Epithelial cell of prostate (primary cell): ENCODE measurements around the gene CST11.

Experiments used
- DNase-seq: peaks from one replicate; pipeline ENCODE4 v3.0.0-alpha.2; 2011; ENCODE audit warnings: low read depth, low spot score
- H3K27ac ChIP-seq: fragments of 450-650 bp; 2 replicates; pipeline ENCODE4 v1.5.1; 2017; ENCODE audit warnings: mild to moderate bottlenecking

Gene CST11

GRCh38 chr20:23425129-23425528, 27.5 kb downstream of the CST11 start:
- DNase-seq: no peak
- H3K27ac ChIP-seq: peak overlapping the region; percentile 59

DNA sequence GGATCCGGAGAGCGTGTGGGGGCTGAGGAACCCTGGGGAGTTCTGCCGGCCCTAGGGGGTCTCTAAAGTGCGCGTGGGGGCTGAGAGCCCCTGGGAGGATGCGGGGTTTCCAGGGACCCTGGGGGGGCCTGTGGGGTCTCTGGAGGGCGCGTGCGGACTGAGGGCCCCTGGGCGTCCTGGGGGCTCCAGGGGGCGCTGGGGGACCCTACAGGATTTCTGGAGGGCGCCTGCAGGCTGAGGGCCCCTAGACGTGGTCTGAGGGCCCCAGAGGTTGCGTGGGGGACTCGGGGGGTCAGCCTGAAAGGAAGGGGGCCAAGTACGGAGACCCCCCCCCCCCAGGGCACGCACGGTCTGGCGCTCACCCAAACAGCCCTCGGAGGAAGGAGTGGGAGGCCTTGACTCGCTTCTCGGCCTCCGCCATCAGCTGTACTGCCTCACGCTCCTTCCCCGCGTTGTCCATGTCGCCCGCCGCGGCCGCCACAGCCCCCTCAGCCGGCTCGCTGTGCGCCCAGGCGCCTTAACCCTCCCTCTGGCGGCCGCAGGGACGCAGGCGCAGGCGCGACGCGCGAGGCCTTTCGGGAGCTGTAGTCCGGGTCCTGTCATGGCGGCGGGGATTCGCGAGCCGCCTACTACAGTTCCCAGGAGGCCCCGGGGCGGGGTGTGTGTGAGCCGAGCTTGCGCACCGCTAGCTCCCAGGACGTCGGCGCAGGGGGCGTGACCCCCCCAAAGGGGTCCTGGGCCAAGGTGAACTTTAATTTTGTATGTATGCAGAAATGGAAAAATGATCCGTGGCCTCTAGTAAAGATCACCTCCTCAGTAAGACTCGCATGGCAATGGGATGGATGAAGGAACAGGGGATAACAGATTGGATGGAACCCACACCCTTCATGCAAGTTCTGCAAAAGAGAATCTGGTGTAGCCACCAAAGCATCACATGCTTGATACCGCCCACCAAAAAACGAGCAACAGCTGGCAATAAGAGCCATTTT, 31.4 kb downstream of the CST11 start, which contains the start of gene NAPB:
Gene NAPB (minus strand): TSS at position 546 of the 989 bp plus-strand sequence. CDS start 86 bp downstream, at position 460.
- H3K27ac ChIP-seq: peak within 1 kb of the TSS; percentile 83
- DNase-seq: peak; percentile 68

DNA sequence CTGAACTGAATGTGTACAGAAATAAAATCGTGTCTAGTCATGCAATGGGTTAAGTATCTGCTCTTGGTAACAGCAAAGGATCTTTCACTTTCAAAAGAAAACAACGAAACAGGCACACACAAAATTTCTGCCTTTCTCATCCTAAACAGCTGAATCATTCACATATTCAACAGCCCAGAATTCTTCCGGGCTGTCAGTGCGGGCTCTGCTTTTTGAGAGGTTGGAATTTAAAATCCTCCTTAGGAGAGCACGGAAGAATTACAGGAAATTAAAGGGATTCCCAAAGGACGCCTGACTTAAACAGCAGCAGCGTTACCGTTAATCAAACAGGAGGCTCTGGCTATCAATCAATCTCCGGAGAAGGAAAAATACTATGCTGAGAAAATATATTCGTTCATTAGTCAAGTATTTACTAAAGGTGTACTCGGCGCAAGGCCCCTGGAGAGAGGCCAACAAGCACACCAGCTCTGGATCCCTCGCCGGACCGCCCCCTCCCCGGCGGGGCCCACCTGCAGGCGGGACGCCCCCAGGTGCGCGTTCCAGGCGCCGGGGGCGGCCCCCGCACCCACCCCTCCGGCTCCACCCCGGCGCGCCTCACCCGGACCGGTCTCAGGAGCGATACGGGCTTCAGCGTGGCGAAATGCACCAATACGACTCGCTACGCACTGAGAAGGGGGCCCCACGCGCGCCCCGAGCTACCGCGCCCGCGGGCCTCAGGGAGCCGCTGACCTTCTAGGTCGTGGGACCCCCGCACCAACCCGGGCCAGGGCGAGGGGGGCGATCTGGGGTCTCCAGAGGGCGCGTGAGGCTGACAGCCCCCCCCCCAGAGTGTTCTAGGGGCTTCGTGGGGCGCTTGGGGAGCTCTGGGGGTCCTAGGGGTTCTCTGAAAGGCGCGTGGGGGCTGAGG, 32.4 kb downstream of the CST11 start:
- H3K27ac ChIP-seq: peak overlapping the region; percentile 83
- no peak for DNase-seq

DNA sequence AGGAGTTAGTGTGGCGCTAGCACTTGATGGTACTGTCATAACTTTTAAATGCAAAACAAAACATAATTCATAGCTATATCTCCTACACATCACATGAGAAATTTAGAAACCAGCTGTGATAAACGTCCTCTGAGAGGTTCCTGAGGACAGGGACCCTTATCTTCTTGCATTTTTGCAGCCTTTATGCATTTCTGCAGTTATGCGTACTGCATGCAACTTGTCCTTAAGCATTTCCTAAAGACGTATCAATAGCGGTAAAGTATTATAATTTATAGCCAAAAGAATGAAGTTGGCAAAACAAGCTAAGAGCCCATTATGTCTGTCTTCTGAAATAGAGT, 33.0 kb downstream of the CST11 start:
- no peak for DNase-seq
- peak overlapping the region; percentile 83 for H3K27ac ChIP-seq

DNA sequence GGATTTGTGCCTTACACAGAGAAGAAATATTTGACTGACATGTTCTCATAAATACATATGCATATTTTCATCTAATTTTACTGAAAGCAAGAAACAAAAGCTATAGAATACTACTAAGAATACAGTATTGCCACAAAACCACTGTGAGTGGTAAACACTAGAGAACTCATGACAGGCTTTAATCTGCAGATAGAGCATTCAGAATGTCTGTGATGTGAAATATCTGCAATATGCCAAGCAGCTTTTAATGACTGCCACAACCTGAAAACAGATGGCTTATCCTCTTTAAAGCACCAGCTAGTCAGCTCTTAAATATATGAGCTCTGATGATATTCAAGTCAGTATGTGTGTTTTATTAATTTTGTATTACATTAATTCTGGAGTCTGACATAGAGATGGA, 34.8 kb downstream of the CST11 start:
- H3K27ac ChIP-seq: no peak overlapping the region
- no peak for DNase-seq

GRCh38 chr20:23415959-23416583, 36.6 kb downstream of the CST11 start:
- DNase-seq: no peak

DNA sequence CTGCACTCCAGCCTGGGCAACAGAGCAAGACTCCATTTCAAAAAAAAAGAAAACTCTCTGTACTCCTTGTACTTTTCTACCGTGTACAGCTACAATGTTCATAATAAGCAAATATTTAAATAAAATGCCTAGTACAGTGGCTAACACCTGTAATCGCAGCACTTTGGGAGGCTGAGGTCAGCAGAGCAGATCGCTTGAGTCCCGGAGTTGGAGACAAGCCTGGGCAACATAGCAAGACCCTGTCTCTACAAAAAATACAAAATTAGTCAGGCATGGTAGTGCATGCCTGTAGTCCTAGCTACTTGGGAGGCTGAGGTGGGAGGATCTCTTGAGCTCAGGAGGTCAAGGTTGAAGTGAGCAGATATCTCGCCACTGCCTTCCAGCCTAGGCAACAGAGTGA, 37.1 kb downstream of the CST11 start:
- no peak overlapping the region for H3K27ac ChIP-seq
- DNase-seq: no peak

More at GRCh38 chr20:23415959-23416583, 36.6 kb downstream of the CST11 start:
- H3K27ac ChIP-seq: no peak overlapping the region

DNA sequence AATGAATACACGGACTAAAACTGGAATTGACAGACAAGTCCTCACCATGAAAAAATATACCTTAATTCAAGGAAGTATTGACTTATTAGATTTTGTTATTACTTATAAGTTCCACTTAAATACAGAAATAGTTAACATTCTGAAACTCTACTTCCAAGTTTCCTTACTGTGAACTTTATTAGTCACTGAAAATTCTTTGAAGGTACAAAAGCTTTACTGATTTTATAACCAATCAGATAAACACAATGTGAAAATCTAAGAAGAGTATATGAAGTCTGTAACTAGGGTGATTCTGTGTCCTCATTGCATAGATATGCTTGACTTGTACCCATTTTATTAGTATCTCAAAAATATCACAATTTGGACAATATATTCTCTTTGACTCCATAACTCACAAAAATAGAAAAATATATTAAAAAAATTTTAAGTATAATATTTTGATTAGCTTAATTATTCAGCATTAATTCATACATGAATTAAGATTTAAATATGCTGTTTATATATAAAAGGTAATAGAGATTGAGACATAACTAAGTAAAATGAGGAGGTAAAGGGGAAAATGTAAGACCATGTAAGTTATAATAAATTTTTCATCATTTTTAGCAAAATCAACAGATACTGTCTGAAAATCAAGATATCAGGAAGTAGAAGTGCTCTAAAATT, 38.0 kb downstream of the CST11 start:
- no peak for DNase-seq
- no peak overlapping the region for H3K27ac ChIP-seq

DNA sequence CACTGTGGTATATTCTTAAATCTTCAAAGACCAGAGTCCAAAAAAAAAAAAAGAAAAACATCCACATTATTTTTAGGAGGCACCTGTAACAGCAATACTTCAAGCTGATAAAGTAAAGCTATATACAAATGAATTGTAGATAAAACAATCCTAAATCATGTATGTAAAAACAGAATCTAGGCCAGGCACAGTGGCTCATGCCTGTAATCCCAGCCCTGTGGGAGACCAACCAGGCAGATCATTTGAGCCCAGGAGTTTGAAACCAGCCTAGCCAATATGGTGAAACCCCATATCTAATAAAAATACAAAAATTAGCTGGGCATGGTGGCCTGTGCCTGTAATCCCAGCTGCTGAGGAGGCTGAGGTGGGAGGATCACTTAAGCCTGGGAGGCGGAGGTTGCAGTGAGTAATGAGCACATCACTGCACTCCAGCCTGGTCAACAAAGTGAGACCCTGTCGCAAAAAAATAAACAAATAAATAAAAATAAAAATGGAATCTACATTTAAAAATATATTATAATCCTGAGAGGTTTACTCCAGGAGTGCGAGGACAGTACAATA, 38.7 kb downstream of the CST11 start:
- DNase-seq: no peak
- no peak overlapping the region for H3K27ac ChIP-seq

DNA sequence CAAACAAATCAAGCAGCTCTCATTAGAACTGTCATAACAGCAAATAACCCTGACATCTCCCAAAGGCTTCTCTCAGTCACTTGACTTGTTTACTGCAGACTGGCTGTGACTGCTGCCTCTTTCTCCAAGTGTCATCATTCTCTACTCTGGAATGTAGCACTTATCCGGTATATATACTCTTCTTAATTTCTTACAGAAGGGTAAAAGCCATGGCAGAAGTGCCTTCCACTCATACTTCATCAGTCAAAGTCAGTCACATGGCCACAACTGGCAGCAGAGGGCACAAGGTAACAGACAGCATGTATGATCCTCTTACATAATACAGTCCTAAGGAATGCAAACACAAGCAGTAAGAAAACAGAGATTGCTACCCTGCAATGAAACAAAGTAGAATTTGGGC, 40.6 kb downstream of the CST11 start:
- DNase-seq: no peak
- no peak overlapping the region for H3K27ac ChIP-seq

GRCh38 chr20:23410916-23411695, 41.6 kb downstream of the CST11 start:
- H3K27ac ChIP-seq: no peak overlapping the region
- DNase-seq: no peak

DNA sequence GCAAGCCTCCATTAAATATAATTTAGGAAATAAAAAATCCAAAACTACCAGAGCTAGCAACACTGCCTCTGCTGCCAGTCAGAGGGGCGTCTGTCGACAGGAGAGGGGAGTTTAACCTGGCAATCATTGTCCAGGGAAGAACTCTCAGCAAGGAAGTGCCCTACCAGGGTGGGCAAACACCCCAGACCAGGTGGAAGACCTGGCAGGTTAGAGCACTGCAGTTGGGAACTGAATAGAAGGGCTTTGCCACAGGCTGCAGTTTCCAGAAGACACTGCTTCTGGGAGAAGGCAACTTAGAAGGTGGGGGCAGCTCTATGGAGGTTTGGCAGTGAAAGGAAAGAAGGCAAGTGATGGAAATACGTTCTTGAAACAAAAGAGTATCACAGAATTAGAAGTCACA, 42.9 kb downstream of the CST11 start:
- no peak for DNase-seq
- no peak overlapping the region for H3K27ac ChIP-seq

DNA sequence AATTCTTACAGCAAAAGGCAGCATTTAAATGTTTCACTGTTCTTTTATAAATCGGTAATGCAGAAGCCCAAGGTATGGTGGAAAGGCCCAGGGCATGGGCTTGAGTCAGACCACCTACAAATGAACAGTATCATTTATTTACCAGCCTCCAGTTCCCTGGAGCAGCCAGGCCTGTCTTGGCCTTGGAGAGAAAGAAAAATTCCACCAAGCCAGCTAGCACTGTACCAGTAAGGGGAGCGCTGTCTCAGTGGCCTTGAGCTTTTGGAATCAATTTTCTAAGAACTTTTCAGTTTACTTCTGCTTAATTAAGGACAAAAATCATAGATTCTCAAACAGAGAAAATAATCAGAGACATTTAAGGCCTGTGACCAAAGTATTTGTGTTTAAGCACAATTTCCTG, 43.7 kb downstream of the CST11 start:
- no peak for DNase-seq

GRCh38 chr20:23407781-23408464, 44.8 kb downstream of the CST11 start:
- no peak for DNase-seq
- H3K27ac ChIP-seq: no peak overlapping the region

More for the DNA sequence above, 43.7 kb downstream of the CST11 start:
- no peak overlapping the region for H3K27ac ChIP-seq

- H3K27ac ChIP-seq: no peak overlapping the region
- DNase-seq: no peak
Measured at GRCh38 chr20:23406880-23407279, 45.8 kb downstream of the CST11 start.

DNA sequence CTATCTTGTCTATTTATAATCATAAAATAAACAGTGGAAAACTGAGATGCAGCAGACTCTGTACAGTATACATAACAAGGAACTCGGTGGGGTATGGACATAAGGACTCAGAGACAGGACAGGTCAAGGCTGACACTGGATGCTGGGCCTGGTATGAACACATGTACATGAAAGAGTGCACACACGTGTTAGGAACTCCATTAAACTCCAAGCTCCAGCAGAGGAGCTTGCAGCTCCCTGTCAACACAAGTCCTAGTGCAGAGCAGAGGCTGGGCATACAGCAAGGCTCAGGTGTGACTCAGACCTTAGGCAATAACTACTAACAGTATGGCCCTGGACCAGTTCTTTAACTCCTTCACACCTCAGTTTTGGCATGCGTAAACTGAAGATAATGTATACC, 48.5 kb downstream of the CST11 start:
- H3K27ac ChIP-seq: no peak overlapping the region
- peak; percentile 45 for DNase-seq

DNA sequence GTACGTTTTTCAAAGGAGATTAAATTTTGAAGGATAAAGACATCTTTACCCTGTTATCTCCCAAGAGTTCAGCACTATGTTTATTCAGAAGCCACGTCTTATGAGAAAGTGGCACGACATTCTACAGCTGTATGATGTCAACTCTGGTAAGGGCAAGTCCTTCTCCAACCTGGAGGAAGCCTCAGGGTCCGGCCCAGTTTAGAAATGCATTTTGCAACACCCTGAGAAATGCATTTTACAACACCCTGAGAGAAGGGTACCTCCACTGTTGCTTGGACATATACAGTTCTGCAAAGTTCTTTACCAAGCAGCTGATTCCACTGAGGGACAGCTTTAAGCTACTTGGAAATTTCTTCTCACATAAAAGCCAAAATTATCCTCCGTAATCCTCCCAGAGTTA, 48.9 kb downstream of the CST11 start:
- DNase-seq: no peak
- no peak overlapping the region for H3K27ac ChIP-seq

DNA sequence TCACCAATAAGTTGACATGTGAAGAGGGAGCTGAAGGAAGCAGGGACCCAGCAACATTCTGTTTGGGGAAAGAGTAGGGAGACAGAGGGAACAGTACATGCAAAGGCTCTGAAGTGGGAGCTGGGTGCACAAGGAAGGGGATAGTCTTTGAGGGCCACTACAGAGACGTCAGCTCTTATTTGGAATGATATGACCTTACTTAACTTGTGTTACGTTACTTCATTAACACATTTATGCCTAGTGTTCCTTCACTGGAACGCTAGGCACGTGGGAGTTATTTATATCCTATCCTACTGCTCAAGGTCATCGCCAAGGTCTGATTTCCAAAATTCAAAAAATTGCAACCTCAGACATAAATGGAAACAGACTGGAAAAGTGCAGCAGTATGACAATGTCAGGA, 51.6 kb downstream of the CST11 start:
- H3K27ac ChIP-seq: no peak overlapping the region
- no peak for DNase-seq
